Heart left ventricle (tissue), 16 donors: ENCODE data around the gene CDC42EP1. TPM values are rescaled to one million over a fixed set of nuclear protein-coding genes. Genes with fewer than 3 reads are reported as not detected.
A peak's percentile ranks its signal among the peaks of the same experiment; 100 is the strongest.

Source experiments
- ATAC-seq, 4 donors: fragments of 200-7000 bp; cut with Tn5 transposase; one replicate each; pipeline ENCODE4 v1.9.1; 2020 to 2022; ENCODE audit warnings: moderate library complexity in 4 of 4, mild to moderate bottlenecking in 3 of 4, moderate number of reproducible peaks in 1 of 4
- DNase-seq, 5 donors: peaks; one replicate each; pipeline ENCODE4 v3.0.0-alpha.2; 2020
- H3K27ac ChIP-seq, 12 donors: fragments of 200-600 bp; sonication (generic) in 4 of 12; one replicate each; pipeline versions ENCODE4 v1.5.0 to v1.8.0; 2016 to 2022; ENCODE audit warnings: mild to moderate bottlenecking in 2 of 12
- H3K27me3 ChIP-seq, 9 donors: fragments of 200-600 bp; sonication (generic) in 2 of 9; one replicate each; pipeline versions ENCODE4 v1.5.1 to v1.8.0; 2016 to 2022; ENCODE audit warnings: mild to moderate bottlenecking in 3 of 9
- H3K36me3 ChIP-seq, 9 donors: fragments of 200-600 bp; sonication (generic) in 2 of 9; one replicate each; pipeline versions ENCODE4 v1.5.0 to v1.8.0; 2018 to 2022; ENCODE audit warnings: mild to moderate bottlenecking in 2 of 9
- H3K4me1 ChIP-seq, 12 donors: fragments of 200-600 bp; sonication (generic) in 4 of 12; one replicate each; pipeline versions ENCODE4 v1.5.0 to v1.8.0; 2016 to 2022; ENCODE audit warnings: mild to moderate bottlenecking in 3 of 12
- H3K4me3 ChIP-seq, 12 donors: fragments of 200-600 bp; sonication (generic) in 4 of 12; one replicate each; pipeline versions ENCODE4 v1.5.0 to v1.8.0; 2017 to 2022; ENCODE audit warnings: mild to moderate bottlenecking in 9 of 12, moderate library complexity in 4 of 12
- H3K9me3 ChIP-seq, 12 donors: fragments of 200-600 bp; sonication (generic) in 4 of 12; one replicate each; pipeline versions ENCODE4 v1.5.0 to v1.8.0; 2016 to 2022; ENCODE audit warnings: mild to moderate bottlenecking in 1 of 12
- CTCF ChIP-seq, 12 donors: fragments of 200-600 bp; sonication (generic) in 4 of 12; IDR thresholded peaks; one replicate each; pipeline versions ENCODE4 v1.5.0 to v1.8.0; 2018 to 2022; ENCODE audit warnings: antibody characterized with exemption in 12 of 12, mild to moderate bottlenecking in 5 of 12
- POLR2A ChIP-seq, 2 donors: fragments of 450-650 bp; IDR thresholded peaks; one replicate each; pipeline ENCODE4 v1.6.1; 2017; ENCODE audit warnings: antibody characterized with exemption in 2 of 2, mild to moderate bottlenecking in 2 of 2, moderate library complexity in 2 of 2
- WGBS, 4 donors: extraction: QIAGEN DNeasy Blood & Tissue Kit in 2 of 4; methylation state at CpG; one replicate each; pipeline versions ENCODE4 v1.1.5 to v1.1.7; 2013 to 2018; 5-methylcytosine and 5-hydroxymethylcytosine counted together
- intact Hi-C, 10 donors: fragments of 100-400 bp; cut with DNase I; formaldehyde crosslinking; loops; one replicate each; pipeline versions ENCODE4 v1.11.1 to v1.14.2; 2022
- polyA plus RNA-seq, 2 donors: library from polyadenylated mRNA; stranded (reverse); fragments of 200-250 nt; gene quantifications; one replicate each; pipeline ENCODE4 v1.2.3, GENCODE V29; 2013
- total RNA-seq, 9 donors: library from RNA; depleted of rRNA in 2 of 9; stranded (reverse); fragments of >200 nt in 2 of 9; fragmentation: NEBNext Ultra II Directional in 3 of 9; extraction: Animal tissue kit (Norgen Biotek cat#: 25700) in 3 of 9; gene quantifications; one replicate each; pipeline versions ENCODE4 v1.1.0 to v1.2.4, GENCODE V29; 2016 to 2023
- donor health status: ischemic (EF 13 %, LVEDD 7.1; RV severe dilation, severe dysfunction).
- donor health status: healthy with polysubstance abuse.
- donor health status: DM: no; HTN: yes; CAD: no.
- donor health status: DM: no; HTN: no; CAD: no.
- donor health status: ischemic (EF 25% LVEDD 6.9; RV normal size, moderate dysfunction).
- donor health status: ischemic (EF 25% LVEDD 5.7; RV mildly dilated, moderate dysfunction).
- donor health status: healthy.
- donor health status: DM: yes; HTN: yes; CAD: no.
- donor health status: ischemic (EF 35%, LVEDD 5.7; RV mildly dilated, moderate dysfunction).
- donor health status: nonischemic (EF 11% LVEDD 7.7; RV severe dilation, severe dysfunction).
- donor health status: DM: yes; HTN: yes; CAD: no.
- donor health status: PGD.
- donor health status: ischemic (EF 29% LVEDD 5.4; RV normal size, mild dysfunction).
- donor health status: nonischemic (EF 23%, LVEDD 6.1; RV moderate dilation, normal function).

CDC42EP1 gene
- total and polyA plus RNA-seq, 11 donors: 10.4 to 34.9 (median 17.7) TPM

- intact Hi-C loops: loop anchor here in 2 of 10 donors (2.0 to 5.0 kb wide), 3 partner anchors 28 to 252 kb away; no protein-coding TSS in a partner anchor
- 59 to 73% (median 59%) methylated on average over 20 to 21 of the region's 21 CpGs for WGBS, 4 donors
- Histone ChIP-seq H3K9me3 (no peaks in the 10 kb centered on the region), H3K27me3 (no peaks in the 10 kb centered on the region), H3K4me1 (peaks cover 5 to 64% (median 41%) of the 10 kb centered on the region in 12 donors), H3K36me3 (peaks cover 0 to 38% (median 27%) of the 10 kb centered on the region in 9 donors), H3K4me3 (no peak overlapping the region), H3K27ac (no peak overlapping the region)
- DNase-seq: peak in 1 of 5 donors; percentile 24
- TF ChIP-seq CTCF (IDR thresholded peaks at IDR 0.05): no peak
- no peak for TF ChIP-seq POLR2A (IDR thresholded peaks at IDR 0.05)
- peak in 2 of 4 donors; percentile 7 to 11 for ATAC-seq
Measured at GRCh38 chr22:37569009-37569920, 9.0 kb downstream of the CDC42EP1 start.

GRCh38 chr22:37569921-37570660 is 9.8 kb downstream of the CDC42EP1 start:
- Histone ChIP-seq H3K4me3 (no peak overlapping the region), H3K27me3 (no peaks in the 10 kb centered on the region), H3K4me1 (peaks cover 5 to 56% (median 33%) of the 10 kb centered on the region in 12 donors), H3K27ac (peak overlapping the region in 1 of 12 donors; percentile 4), H3K36me3 (peaks cover 0 to 38% (median 27%) of the 10 kb centered on the region in 9 donors), H3K9me3 (no peaks in the 10 kb centered on the region)
- peak in 1 of 4 donors; percentile 25 for ATAC-seq
- DNase-seq: peak in 1 of 5 donors; percentile 33
- TF ChIP-seq CTCF (IDR thresholded peaks at IDR 0.05): no peak
- TF ChIP-seq POLR2A (IDR thresholded peaks at IDR 0.05): no peak
- intact Hi-C loops: loop anchor here in 6 of 10 donors (2.0 to 10.0 kb wide), 5 partner anchors 29 to 255 kb away; no protein-coding TSS in a partner anchor
- 63 to 72% (median 67%) methylated on average over 9 of the region's 9 CpGs for WGBS, 4 donors

- H3K4me3 ChIP-seq: no peak overlapping the region
- TF ChIP-seq CTCF (IDR thresholded peaks at IDR 0.05) (no peak), POLR2A (IDR thresholded peaks at IDR 0.05) (no peak)
- WGBS, 4 donors: 68 to 72% (median 71%) methylated on average over 4 of the region's 4 CpGs
- no peaks in the 10 kb centered on the region for H3K9me3 ChIP-seq
- H3K27me3 ChIP-seq: no peaks in the 10 kb centered on the region
- ATAC-seq: no peak
- intact Hi-C loops: loop anchor here in 5 of 10 donors (5.0 to 10.0 kb wide), 2 partner anchors 33 to 256 kb away; no protein-coding TSS in a partner anchor
- peaks cover 0 to 36% (median 26%) of the 10 kb centered on the region in 9 donors for H3K36me3 ChIP-seq
- H3K4me1 ChIP-seq: peaks cover 5 to 50% (median 28%) of the 10 kb centered on the region in 12 donors
- DNase-seq: no peak
- no peak overlapping the region for H3K27ac ChIP-seq
Measured at GRCh38 chr22:37570661-37570976, 10.3 kb downstream of the CDC42EP1 start.
